GM19240 (cell line): ENCODE measurements around the gene EHBP1L1.

ENCODE experiments used
- DNase-seq: peaks from one replicate; pipeline ENCODE4 v3.0.0; 2011; ENCODE audit warnings: low spot score; ENCODE audit not compliant: insufficient read length

EHBP1L1 gene

GRCh38 chr11:65576867-65577755 lies 1.3 kb downstream of the EHBP1L1 start:
- DNase-seq: no peak

- DNase-seq: no peak
Observed at GRCh38 chr11:65577756-65578109, 1.9 kb downstream of the EHBP1L1 start.

GRCh38 chr11:65578134-65578533 lies 2.3 kb downstream of the EHBP1L1 start:
- DNase-seq: no peak

GRCh38 chr11:65578667-65579066 lies 2.8 kb downstream of the EHBP1L1 start:
- DNase-seq: no peak

- no peak for DNase-seq
Observed at GRCh38 chr11:65579291-65579690, 3.4 kb downstream of the EHBP1L1 start.

GRCh38 chr11:65580031-65580692 lies 4.3 kb downstream of the EHBP1L1 start:
- DNase-seq: no peak

- DNase-seq: no peak
Observed at GRCh38 chr11:65580756-65581155, 4.9 kb downstream of the EHBP1L1 start.

GRCh38 chr11:65581928-65582327 lies 6.1 kb downstream of the EHBP1L1 start:
- DNase-seq: no peak

- no peak for DNase-seq
Observed at GRCh38 chr11:65583589-65583988, 7.7 kb downstream of the EHBP1L1 start.

GRCh38 chr11:65584106-65584505 lies 8.3 kb downstream of the EHBP1L1 start:
- no peak for DNase-seq

GRCh38 chr11:65584723-65585171 lies 8.9 kb downstream of the EHBP1L1 start:
- no peak for DNase-seq

GRCh38 chr11:65585396-65586246 lies 9.8 kb downstream of the EHBP1L1 start:
- no peak for DNase-seq

GRCh38 chr11:65586247-65586630 lies 10.4 kb downstream of the EHBP1L1 start:
- no peak for DNase-seq

GRCh38 chr11:65586676-65587075 lies 10.8 kb downstream of the EHBP1L1 start:
- DNase-seq: no peak

GRCh38 chr11:65588199-65589054 lies 12.6 kb downstream of the EHBP1L1 start:
- DNase-seq: peak; percentile 100

- DNase-seq: peak; percentile 70
Observed at GRCh38 chr11:65589444-65590239, 13.8 kb downstream of the EHBP1L1 start.

- DNase-seq: no peak
Observed at GRCh38 chr11:65590240-65590738, 14.4 kb downstream of the EHBP1L1 start.

- no peak for DNase-seq
Observed at GRCh38 chr11:65591939-65592857, 16.3 kb downstream of the EHBP1L1 start.
